GM21717 (cell line): ENCODE data around the gene PIK3R5.

ENCODE experiments used
- ATAC-seq: cut with Tn5 transposase; IDR thresholded peaks from one replicate; pipeline ENCODE4 v1.9.1; 2021; ENCODE audit warnings: mild to moderate bottlenecking, moderate library complexity; ENCODE audit not compliant: unreplicated experiment

The PIK3R5 gene

GRCh38 chr17:8955021-8955959 is 10.2 kb downstream of the PIK3R5 start:
- ATAC-seq = no peak

GRCh38 chr17:8954339-8954738 is 11.2 kb downstream of the PIK3R5 start:
- peak; percentile 43 for ATAC-seq

GRCh38 chr17:8953156-8953885 is 12.2 kb downstream of the PIK3R5 start:
- no peak for ATAC-seq

GRCh38 chr17:8952191-8952590 is 13.3 kb downstream of the PIK3R5 start:
- no peak for ATAC-seq

- no peak for ATAC-seq
Observed at GRCh38 chr17:8951206-8951605, 14.3 kb downstream of the PIK3R5 start.

GRCh38 chr17:8949061-8949661 is 16.3 kb downstream of the PIK3R5 start:
- no peak for ATAC-seq

GRCh38 chr17:8948462-8948861 is 17.0 kb downstream of the PIK3R5 start:
- ATAC-seq = no peak

GRCh38 chr17:8947201-8947600 is 18.3 kb downstream of the PIK3R5 start:
- no peak for ATAC-seq

- no peak for ATAC-seq
Observed at GRCh38 chr17:8946476-8946875, 19.0 kb downstream of the PIK3R5 start.

GRCh38 chr17:8946071-8946470 is 19.4 kb downstream of the PIK3R5 start:
- no peak for ATAC-seq

- no peak for ATAC-seq
Observed at GRCh38 chr17:8944748-8945147, 20.8 kb downstream of the PIK3R5 start.

GRCh38 chr17:8944083-8944482 is 21.4 kb downstream of the PIK3R5 start:
- ATAC-seq = no peak

- ATAC-seq = peak; percentile 3
Observed at GRCh38 chr17:8941980-8942622, 23.4 kb downstream of the PIK3R5 start.

- ATAC-seq = peak; percentile 41
Observed at GRCh38 chr17:8941520-8941919, 24.0 kb downstream of the PIK3R5 start.

- ATAC-seq = no peak
Observed at GRCh38 chr17:8940866-8941471, 24.5 kb downstream of the PIK3R5 start.

GRCh38 chr17:8939496-8940334 is 25.8 kb downstream of the PIK3R5 start:
- ATAC-seq = peak; percentile 35

- ATAC-seq = no peak
Observed at GRCh38 chr17:8938933-8939332, 26.6 kb downstream of the PIK3R5 start.

- peak; percentile 31 for ATAC-seq
Observed at GRCh38 chr17:8935191-8935590, 30.3 kb downstream of the PIK3R5 start.

- no peak for ATAC-seq
Observed at GRCh38 chr17:8934346-8934745, 31.2 kb downstream of the PIK3R5 start.

GRCh38 chr17:8930649-8931048 is 34.9 kb downstream of the PIK3R5 start:
- no peak for ATAC-seq
